K562 (cell line): ENCODE data around the gene CFD. TPM values are rescaled to one million over a fixed set of nuclear protein-coding genes. Genes with fewer than 3 reads are reported as not detected.

ENCODE experiments used
- ATAC-seq: fragments of 200-7000 bp; cut with Tn5 transposase; 3 replicates; pipeline ENCODE4 v1.9.1; 2020; ENCODE audit warnings: moderate library complexity
- BruUV-seq: library from RNA; stranded (reverse); fragments of 400-500 nt; replicated peaks from 2 replicates; lab custom pipeline; 2021; lab: Mats Ljungman, UMichigan
- CTCF ChIA-PET: fragments of 300-600 bp; formaldehyde crosslinking; extraction: SDS; loops from one replicate; lab custom pipeline; 2021; ENCODE audit warnings: low intra/inter-chr PET ratio; lab: Yijun Ruan, JAX
- POLR2A ChIA-PET: fragments of 300-600, 350-650 bp; sonication (Branson Sonifier 250); formaldehyde crosslinking; extraction: SDS; loops from one replicate; lab custom pipeline; 2021; ENCODE audit warnings: antibody characterized with exemption, inconsistent platforms; lab: Yijun Ruan, JAX
- DNase-seq, 4 experiments: peaks; one replicate each; pipeline versions ENCODE4 v3.0.0 to v3.0.0-alpha.2; 2011 to 2018; ENCODE audit warnings: low spot score in 3 of 4, mixed read lengths in 3 of 4; ENCODE audit errors: extremely low read depth in 1 of 4
- FAIRE-seq: peaks from 2 replicates; lab custom pipeline; 2011; peaks lifted over from hg19 to GRCh38; lab: Jason Lieb, UNC
- H2AFZ ChIP-seq: 2 replicates; pipeline ENCODE4 v1.6.0; 2011; ENCODE audit warnings: low read depth, low read length, control low read depth, inconsistent platforms
- H3K27ac ChIP-seq: fragments of 200-600 bp; 3 replicates; pipeline ENCODE4 v1.8.0; 2011; ENCODE audit warnings: low read depth, mild to moderate bottlenecking, control low read depth, inconsistent platforms, low read length, moderate library complexity, mixed read lengths; ENCODE audit errors: extremely low read depth
- H3K27me3 ChIP-seq, 2 experiments: fragments of 300-600 bp in 1 of 2; 2 replicates in 1 of 2; 3 replicates in 1 of 2; pipeline versions ENCODE4 v1.6.0 to v1.8.0; 2011; ENCODE audit warnings: inconsistent platforms in 2 of 2, low read length in 2 of 2, mild to moderate bottlenecking in 1 of 2, mixed read lengths in 1 of 2, moderate library complexity in 1 of 2; ENCODE audit not compliant: control insufficient read depth in 2 of 2, insufficient read depth in 2 of 2
- H3K36me3 ChIP-seq: fragments of 300-600 bp; 3 replicates; pipeline ENCODE4 v1.8.0; 2011; ENCODE audit warnings: mild to moderate bottlenecking, low read length, inconsistent platforms; ENCODE audit not compliant: control insufficient read depth, insufficient read depth
- H3K4me1 ChIP-seq, 2 experiments: fragments of 200-600 bp in 1 of 2; replicated peaks in 1 of 2; 2 replicates in 1 of 2; 3 replicates in 1 of 2; pipeline versions ENCODE4 v1.5.1 to v1.8.0; 2011; ENCODE audit warnings: inconsistent platforms in 2 of 2, low read length in 2 of 2, mild to moderate bottlenecking in 1 of 2, mixed read lengths in 1 of 2, moderate library complexity in 1 of 2; ENCODE audit not compliant: control insufficient read depth in 2 of 2, insufficient read depth in 2 of 2
- H3K4me2 ChIP-seq: 2 replicates; pipeline ENCODE4 v1.6.1; 2011; ENCODE audit warnings: low read length, control low read depth, inconsistent platforms, mixed read lengths; ENCODE audit not compliant: insufficient read depth
- H3K4me3 ChIP-seq: fragments of 200-600 bp; sonication (generic), shearing (Covaris generic); 2 replicates; pipeline ENCODE4 v1.5.1; 2016; ENCODE audit warnings: control low read depth, inconsistent platforms
- H3K79me2 ChIP-seq: fragments of 200-600 bp; 3 replicates; pipeline ENCODE4 v1.8.0; 2011; ENCODE audit warnings: low read length, inconsistent platforms; ENCODE audit not compliant: control insufficient read depth, insufficient read depth
- H3K9ac ChIP-seq, 2 experiments: 2 replicates each; pipeline versions ENCODE4 v1.6.0 to v1.6.1; 2011; ENCODE audit warnings: low read depth in 2 of 2, low read length in 2 of 2, control low read depth in 1 of 2, inconsistent platforms in 1 of 2, mild to moderate bottlenecking in 1 of 2, mixed read lengths in 1 of 2; ENCODE audit not compliant: insufficient read depth in 1 of 2
- H3K9me1 ChIP-seq: one replicate; pipeline ENCODE4 v1.6.0; 2011; ENCODE audit warnings: inconsistent platforms, mild to moderate bottlenecking, low read length, moderate library complexity; ENCODE audit not compliant: control insufficient read depth, insufficient read depth
- H3K9me3 ChIP-seq: replicated peaks from 2 replicates; pipeline ENCODE4 v1.5.1; 2011; ENCODE audit warnings: low read depth, low read length, inconsistent platforms; ENCODE audit not compliant: control insufficient read depth, insufficient read depth
- H4K20me1 ChIP-seq: replicated peaks from 2 replicates; pipeline ENCODE4 v1.6.1; 2011; ENCODE audit warnings: low read length, inconsistent platforms, mixed read lengths; ENCODE audit not compliant: control insufficient read depth, insufficient read depth
- EGR1 ChIP-seq: fragments of 450-650 bp; conservative IDR thresholded peaks from 2 replicates; pipeline ENCODE4 v1.6.1; 2017; ENCODE audit warnings: mild to moderate bottlenecking
- ETV1 ChIP-seq: fragments of 450-650 bp; conservative IDR thresholded peaks from 2 replicates; pipeline ENCODE4 v1.6.1; 2016; ENCODE audit warnings: missing genetic modification characterization, control low read depth, low read depth, missing compliant biosample characterization
- POLR2A ChIP-seq: fragments of 450-650 bp; conservative IDR thresholded peaks from 2 replicates; pipeline ENCODE4 v1.6.1; 2016
- POLR2AphosphoS5 ChIP-seq: IDR thresholded peaks from 2 replicates; pipeline ENCODE4 v1.6.1; 2011; ENCODE audit warnings: mild to moderate bottlenecking, low read depth, low read length, moderate library complexity; ENCODE audit not compliant: control insufficient read depth, insufficient read depth
- RBFOX2 ChIP-seq: fragments of 200-400 bp; formaldehyde crosslinking; IDR thresholded peaks from 2 replicates; pipeline ENCODE4 v1.6.1; 2017; ENCODE audit warnings: low read depth, mild to moderate bottlenecking, low read length, moderate library complexity
- WGBS: fragments of 100-300 bp; shearing (Covaris generic); methylation state at CpG from one replicate; pipeline ENCODE4 v1.1.6; 2016; ENCODE audit warnings: low coverage, mixed read lengths; ENCODE audit not compliant: insufficient coverage; ENCODE audit errors: missing lambda C conversion rate; 5-methylcytosine and 5-hydroxymethylcytosine counted together
- in situ Hi-C: fragments of 300-500 bp; cut with MboI; formaldehyde crosslinking; loops from 4 replicates; pipeline ENCODE4 v1.15.0; 2018; ENCODE audit warnings: inconsistent platforms, mixed read lengths
- intact Hi-C: fragments of 100-400 bp; cut with micrococcal nuclease; formaldehyde crosslinking; loops from 2 replicates; pipeline ENCODE4 v1.14.2; 2022
- polyA plus RNA-seq, 8 experiments: library from polyadenylated mRNA; depleted of rRNA in 4 of 8; stranded (reverse) in 5 of 8; unstranded in 3 of 8; fragments of >200 nt; fragmentation: Nextera tagmentation in 2 of 8; fragmentation: Illumina TruSeq in 1 of 8; extraction: Ambion mirVana in 2 of 8; extraction: Trizol in 1 of 8; gene quantifications; 2 replicates each; pipeline versions ENCODE4 v1.2.1 to v1.2.3, GENCODE V29; 2011 to 2014; ENCODE audit warnings: inconsistent platforms in 1 of 8, missing spikeins in 1 of 8
- total RNA-seq, 7 experiments: library from RNA; depleted of rRNA in 6 of 7; stranded (reverse); fragments of >200 nt in 6 of 7; fragmentation: Illumina TruSeq in 2 of 7; extraction: Trizol in 2 of 7; gene quantifications; 2 replicates each; pipeline versions ENCODE4 v1.2.1 to v1.2.3, GENCODE V29; 2011 to 2021; ENCODE audit warnings: low replicate concordance in 1 of 7

Gene CFD
- total and polyA plus RNA-seq, 9 of the 15 experiments (the other 6 are each of a cell fraction or from before 2014, with no cell fraction given) = 0.52 to 59.4 (median 7.6) TPM

DNA sequence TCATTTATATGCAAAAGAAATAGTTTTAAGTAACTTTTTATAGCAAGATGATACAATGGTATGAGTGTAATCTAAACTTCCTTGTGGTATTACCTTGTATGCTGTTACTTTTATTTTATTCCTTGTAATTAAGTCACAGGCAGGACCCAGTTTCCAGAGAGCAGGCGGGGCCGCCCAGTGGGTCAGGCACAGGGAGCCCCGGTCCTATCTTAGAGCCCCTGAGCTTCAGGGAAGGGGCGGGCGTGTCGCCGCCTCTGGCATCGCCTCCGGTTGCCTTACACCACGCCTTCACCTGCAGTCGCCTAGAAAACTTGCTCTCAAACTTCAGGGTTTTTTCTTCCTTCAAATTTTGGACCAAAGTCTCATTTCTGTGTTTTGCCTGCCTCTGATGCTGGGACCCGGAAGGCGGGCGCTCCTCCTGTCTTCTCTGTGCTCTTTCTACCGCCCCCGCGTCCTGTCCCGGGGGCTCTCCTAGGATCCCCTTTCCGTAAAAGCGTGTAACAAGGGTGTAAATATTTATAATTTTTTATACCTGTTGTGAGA lies 47.9 kb upstream of the CFD start:
- peaks cover 0 to 41% of the 10 kb centered on the region in 2 experiments; a peak in 2 of 5 replicates for H3K4me1 ChIP-seq
- no peak overlapping the region for H3K4me3 ChIP-seq
- intact Hi-C loops (no loop called here), in situ Hi-C loops (no loop called here)
- H3K27ac ChIP-seq = no peak overlapping the region
- H3K9ac ChIP-seq = no peak overlapping the region
- ChIA-PET POLR2A (interaction anchor here (1.2 to 3.0 kb wide), 3 partner anchors 8 to 13 kb away, joined by 3 to 20 read pairs (median 8); no protein-coding TSS in a partner anchor), CTCF (no interaction called here)
- 0 out of 2 replicates have a peak, but pooled peaks have one; percentile 1 for TF ChIP-seq POLR2AphosphoS5
- no peak; the same call in 1 of the 2 replicates for TF ChIP-seq EGR1
- peak; percentile 28 for TF ChIP-seq RBFOX2
- no peak for TF ChIP-seq ETV1 (tag)
- peak; percentile 67; the same call in 1 of the 2 replicates for TF ChIP-seq POLR2A
- peaks cover 86% of the 10 kb centered on the region for H3K36me3 ChIP-seq
- H3K9me1 ChIP-seq = no peaks in the 10 kb centered on the region
- DNase-seq (peak in 2 of 4 experiments; percentile 20 to 21), FAIRE-seq (no peak), ATAC-seq (0 out of 3 replicates have a peak, but pooled peaks have one; percentile 6)
- H2AFZ ChIP-seq = no peak overlapping the region
- peaks cover 3% of the 10 kb centered on the region for H3K9me3 ChIP-seq
- TSS peak; percentile 65 for BruUV-seq
- peaks cover 25% of the 10 kb centered on the region for H3K79me2 ChIP-seq
- H4K20me1 ChIP-seq = no peaks in the 10 kb centered on the region
- no peak overlapping the region for H3K4me2 ChIP-seq
- WGBS = 94% methylated on average over 20 of the region's 20 CpGs
- H3K27me3 ChIP-seq = no peaks in the 10 kb centered on the region
